CD14-positive monocyte (primary cell): ENCODE results near the gene BOD1L1. TPM values are rescaled to one million over a fixed set of nuclear protein-coding genes. Genes with fewer than 3 reads are reported as not detected.
A peak's percentile ranks its signal among the peaks of the same experiment; 100 is the strongest.

Source experiments
- DNase-seq, 3 donors: peaks; one replicate each; pipeline ENCODE4 v3.0.0-alpha.2; 2011 to 2022
- H2AFZ ChIP-seq: 2 replicates; pipeline ENCODE4 v1.6.0; 2012; ENCODE audit warnings: mild to moderate bottlenecking, low read depth, low read length, inconsistent platforms; ENCODE audit not compliant: insufficient read depth, poor library complexity, severe bottlenecking
- H3K27ac ChIP-seq, 2 donors: 1 replicate in 1 of 2; 2 replicates in 1 of 2; pipeline ENCODE4 v1.5.1; 2012 to 2013; ENCODE audit warnings: low read length in 2 of 2, control low read depth in 1 of 2, inconsistent platforms in 1 of 2, low read depth in 1 of 2, mild to moderate bottlenecking in 1 of 2
- H3K27me3 ChIP-seq, 2 donors: one replicate each; pipeline versions ENCODE4 v1.6.0 to v1.6.1; 2011 to 2013; ENCODE audit warnings: low read length in 2 of 2; ENCODE audit not compliant: control insufficient read depth in 2 of 2, insufficient read depth in 2 of 2
- H3K36me3 ChIP-seq, 2 donors: replicated peaks in 1 of 2; 1 replicate in 1 of 2; 2 replicates in 1 of 2; pipeline versions ENCODE4 v1.5.1 to v1.6.1; 2012 to 2013; ENCODE audit warnings: low read length in 2 of 2, control low read depth in 1 of 2, inconsistent platforms in 1 of 2, mild to moderate bottlenecking in 1 of 2; ENCODE audit not compliant: insufficient read depth in 2 of 2, control insufficient read depth in 1 of 2
- H3K4me1 ChIP-seq, 2 donors: 1 replicate in 1 of 2; 2 replicates in 1 of 2; pipeline versions ENCODE4 v1.5.1 to v1.6.1; 2012 to 2013; ENCODE audit warnings: low read length in 2 of 2, control low read depth in 1 of 2, inconsistent platforms in 1 of 2, mild to moderate bottlenecking in 1 of 2, moderate library complexity in 1 of 2; ENCODE audit not compliant: insufficient read depth in 2 of 2, control insufficient read depth in 1 of 2
- H3K4me2 ChIP-seq: replicated peaks from 2 replicates; pipeline ENCODE3; 2012; ENCODE audit warnings: low read length, moderate library complexity, mild to moderate bottlenecking; ENCODE audit not compliant: poor library complexity, severe bottlenecking; ENCODE audit errors: extremely low read depth
- H3K4me3 ChIP-seq, 3 experiments: fragments of 200-600 bp in 1 of 3; sonication (generic) in 1 of 3; replicated peaks in 1 of 3; 1 replicate in 2 of 3; 2 replicates in 1 of 3; pipeline ENCODE4 v1.5.1; 2011 to 2013; ENCODE audit warnings: low read length in 3 of 3, mild to moderate bottlenecking in 3 of 3, control low read depth in 2 of 3, low read depth in 2 of 3, inconsistent platforms in 1 of 3, moderate library complexity in 1 of 3
- H3K79me2 ChIP-seq: 2 replicates; pipeline ENCODE4 v1.6.0; 2012; ENCODE audit warnings: mild to moderate bottlenecking, control low read depth, inconsistent platforms, low read length, moderate library complexity; ENCODE audit not compliant: insufficient read depth
- H3K9ac ChIP-seq: 2 replicates; pipeline ENCODE4 v1.6.0; 2017; ENCODE audit warnings: low read length, mild to moderate bottlenecking; ENCODE audit not compliant: insufficient read depth, poor library complexity, severe bottlenecking
- H3K9me3 ChIP-seq, 2 donors: replicated peaks in 1 of 2; 1 replicate in 1 of 2; 2 replicates in 1 of 2; pipeline versions ENCODE4 v1.5.1 to v1.6.1; 2012 to 2013; ENCODE audit warnings: low read length in 2 of 2, control low read depth in 1 of 2; ENCODE audit not compliant: control insufficient read depth in 1 of 2, insufficient read depth in 1 of 2
- H4K20me1 ChIP-seq: 2 replicates; pipeline ENCODE4 v1.6.0; 2012; ENCODE audit warnings: mild to moderate bottlenecking, low read length, control low read depth, moderate library complexity; ENCODE audit not compliant: insufficient read depth
- H3K27ac Mint-ChIP-seq, 7 donors: one replicate each; pipeline ENCODE4 v1.8.0; 2020; ENCODE audit warnings: mild to moderate bottlenecking in 7 of 7, mixed read lengths in 7 of 7, moderate library complexity in 6 of 7, inconsistent platforms in 2 of 7
- H3K27me3 Mint-ChIP-seq, 3 donors: one replicate each; pipeline ENCODE4 v1.8.0; 2021 to 2022; ENCODE audit warnings: low read depth in 3 of 3, mild to moderate bottlenecking in 3 of 3, mixed read lengths in 3 of 3, moderate library complexity in 3 of 3, inconsistent platforms in 1 of 3
- H3K36me3 Mint-ChIP-seq, 2 donors: one replicate each; pipeline ENCODE4 v1.8.0; 2020; ENCODE audit warnings: mixed read lengths in 2 of 2, inconsistent platforms in 1 of 2, mild to moderate bottlenecking in 1 of 2
- H3K4me1 Mint-ChIP-seq: one replicate; pipeline ENCODE4 v1.8.0; 2020; ENCODE audit warnings: mild to moderate bottlenecking, mixed read lengths
- H3K4me3 Mint-ChIP-seq, 2 donors: one replicate each; pipeline ENCODE4 v1.8.0; 2020; ENCODE audit warnings: mild to moderate bottlenecking in 2 of 2, mixed read lengths in 2 of 2, moderate library complexity in 1 of 2
- H3K9me3 Mint-ChIP-seq, 7 donors: one replicate each; pipeline ENCODE4 v1.8.0; 2020 to 2022; ENCODE audit warnings: mixed read lengths in 7 of 7, mild to moderate bottlenecking in 6 of 7, moderate library complexity in 6 of 7, inconsistent platforms in 2 of 7
- WGBS: methylation state at CpG from one replicate; pipeline ENCODE4 v1.1.5; 2013; ENCODE audit warnings: missing lambda C conversion rate; ENCODE audit not compliant: insufficient coverage; 5-methylcytosine and 5-hydroxymethylcytosine counted together
- intact Hi-C, 2 donors: fragments of 100-400 bp; cut with micrococcal nuclease; formaldehyde crosslinking; loops; one replicate each; pipeline versions ENCODE4 v1.15.0 to v1.15.1; 2023
- polyA plus RNA-seq, 3 donors: library from polyadenylated mRNA; depleted of rRNA in 1 of 3; unstranded in 2 of 3; stranded (reverse) in 1 of 3; fragments of 300-500 nt in 2 of 3; fragments of >200 nt in 1 of 3; fragmentation: Illumina TruSeq in 2 of 3; gene quantifications; 1 replicate in 2 of 3; 2 replicates in 1 of 3; pipeline ENCODE4 v1.2.3, GENCODE V29; 2012 to 2021
- TF ChIP-seq, protein P1 (sequence below): fragments of 200-600 bp; IDR thresholded peaks from one replicate; pipeline ENCODE4 v1.8.0; 2022; ENCODE audit warnings: antibody characterized with exemption, mild to moderate bottlenecking

Gene BOD1L1
- polyA plus RNA-seq, 3 donors: 0.72 to 26.7 (median 1.5) TPM

DNA sequence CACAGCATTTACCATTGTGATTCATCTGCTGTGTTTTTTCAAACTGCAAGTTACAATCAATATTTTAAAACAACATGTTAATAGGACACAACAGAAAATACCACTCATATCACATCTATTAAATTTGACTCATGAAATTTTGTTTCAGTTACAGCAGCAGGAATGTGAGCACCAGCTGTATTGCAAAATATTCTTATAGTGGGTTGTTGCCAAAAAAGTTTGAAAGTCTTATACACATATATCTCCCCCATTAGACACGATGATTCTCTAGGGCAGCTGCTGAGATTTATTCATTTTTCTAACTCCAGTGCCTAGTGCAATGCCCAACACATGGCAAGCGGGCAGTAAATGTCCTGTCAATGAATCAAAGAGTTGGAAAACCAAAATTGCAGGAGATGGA lies 56.6 kb downstream of the BOD1L1 start:
- no peak overlapping the region for H3K4me3 Mint-ChIP-seq

DNA sequence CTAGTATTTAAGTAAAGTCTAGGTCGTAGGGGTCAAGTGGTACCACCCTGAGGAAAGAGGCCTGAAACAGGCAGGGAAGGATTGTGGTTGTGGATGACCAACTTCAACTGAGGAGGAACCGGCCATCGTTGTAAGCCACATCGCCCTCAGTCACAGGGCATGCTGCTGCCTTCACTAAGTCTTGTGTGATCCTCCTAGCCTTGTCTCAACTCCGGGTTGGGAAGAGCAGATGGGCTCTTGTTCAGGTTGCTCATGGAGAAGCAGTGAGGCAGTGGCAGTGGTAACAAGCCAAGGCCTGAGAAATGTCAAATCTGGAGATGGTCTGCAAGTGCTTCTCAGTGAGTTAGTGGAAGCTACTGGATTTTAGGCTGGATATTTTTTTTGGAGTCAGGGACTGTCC lies 60.4 kb downstream of the BOD1L1 start:
- peak overlapping the region in 1 of 7 donors; percentile 65 for H3K27ac Mint-ChIP-seq

More for the DNA sequence above, 56.6 kb downstream of the BOD1L1 start:
- Histone ChIP-seq H4K20me1 (peaks cover 5% of the 10 kb centered on the region), H3K27me3 (no peaks in the 10 kb centered on the region), H3K79me2 (no peaks in the 10 kb centered on the region), H3K4me3 (no peak overlapping the region), H3K9me3 (no peaks in the 10 kb centered on the region), H3K9ac (no peak overlapping the region), H2AFZ (no peak overlapping the region), H3K4me1 (no peaks in the 10 kb centered on the region), H3K4me2 (no peak overlapping the region), H3K27ac (no peak overlapping the region), H3K36me3 (peaks cover 75 to 90% of the 10 kb centered on the region in 2 donors)
- WGBS: 100% methylated on average over 2 of the region's 2 CpGs
- TF ChIP-seq, protein P1, sequence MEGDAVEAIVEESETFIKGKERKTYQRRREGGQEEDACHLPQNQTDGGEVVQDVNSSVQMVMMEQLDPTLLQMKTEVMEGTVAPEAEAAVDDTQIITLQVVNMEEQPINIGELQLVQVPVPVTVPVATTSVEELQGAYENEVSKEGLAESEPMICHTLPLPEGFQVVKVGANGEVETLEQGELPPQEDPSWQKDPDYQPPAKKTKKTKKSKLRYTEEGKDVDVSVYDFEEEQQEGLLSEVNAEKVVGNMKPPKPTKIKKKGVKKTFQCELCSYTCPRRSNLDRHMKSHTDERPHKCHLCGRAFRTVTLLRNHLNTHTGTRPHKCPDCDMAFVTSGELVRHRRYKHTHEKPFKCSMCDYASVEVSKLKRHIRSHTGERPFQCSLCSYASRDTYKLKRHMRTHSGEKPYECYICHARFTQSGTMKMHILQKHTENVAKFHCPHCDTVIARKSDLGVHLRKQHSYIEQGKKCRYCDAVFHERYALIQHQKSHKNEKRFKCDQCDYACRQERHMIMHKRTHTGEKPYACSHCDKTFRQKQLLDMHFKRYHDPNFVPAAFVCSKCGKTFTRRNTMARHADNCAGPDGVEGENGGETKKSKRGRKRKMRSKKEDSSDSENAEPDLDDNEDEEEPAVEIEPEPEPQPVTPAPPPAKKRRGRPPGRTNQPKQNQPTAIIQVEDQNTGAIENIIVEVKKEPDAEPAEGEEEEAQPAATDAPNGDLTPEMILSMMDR: no peak
- no peaks in the 10 kb centered on the region for H3K4me1 Mint-ChIP-seq
- peaks cover 0 to 1% (median 0%) of the 10 kb centered on the region in 3 donors for H3K27me3 Mint-ChIP-seq
- no peak for DNase-seq
- no peak overlapping the region for H3K27ac Mint-ChIP-seq
- peaks cover 78 to 85% of the 10 kb centered on the region in 2 donors for H3K36me3 Mint-ChIP-seq
- intact Hi-C loops: no loop called here
- no peaks in the 10 kb centered on the region for H3K9me3 Mint-ChIP-seq

More for the DNA sequence above, 60.4 kb downstream of the BOD1L1 start:
- Mint-ChIP-seq H3K27me3 (no peaks in the 10 kb centered on the region), H3K36me3 (peaks cover 50 to 52% of the 10 kb centered on the region in 2 donors), H3K4me3 (no peak overlapping the region), H3K9me3 (peaks cover 0 to 2% (median 0%) of the 10 kb centered on the region in 7 donors), H3K4me1 (no peaks in the 10 kb centered on the region)
- WGBS: 97% methylated on average over 5 of the region's 5 CpGs
- Histone ChIP-seq H3K4me3 (no peak overlapping the region), H3K36me3 (peaks cover 45 to 59% of the 10 kb centered on the region in 2 donors), H3K9me3 (no peaks in the 10 kb centered on the region), H4K20me1 (peaks cover 5% of the 10 kb centered on the region), H3K27ac (no peak overlapping the region), H3K9ac (no peak overlapping the region), H3K4me2 (no peak overlapping the region), H3K79me2 (no peaks in the 10 kb centered on the region), H3K4me1 (no peaks in the 10 kb centered on the region), H3K27me3 (no peaks in the 10 kb centered on the region), H2AFZ (no peak overlapping the region)
- intact Hi-C loops: no loop called here
- DNase-seq: no peak
- TF ChIP-seq, protein P1: no peak
